PC-9 (cell line): ENCODE data around the gene RBL2. TPM values are rescaled to one million over a fixed set of nuclear protein-coding genes. Genes with fewer than 3 reads are reported as not detected.

Experiments
- BruUV-seq: library from RNA; stranded (reverse); fragments of 400-500 nt; replicated peaks from 2 replicates; lab custom pipeline; 2021; lab: Mats Ljungman, UMichigan
- CTCF ChIA-PET: fragments of 300-600 bp; sonication (Branson Sonifier 250); formaldehyde crosslinking; loops from one replicate; lab custom pipeline; 2022; ENCODE audit warnings: antibody characterized with exemption; lab: Charles Lee
- POLR2A ChIA-PET: fragments of 300-600 bp; sonication (Branson Sonifier 250); formaldehyde crosslinking; loops from one replicate; lab custom pipeline; 2022; ENCODE audit warnings: antibody characterized with exemption; ENCODE audit not compliant: unreplicated experiment; lab: Charles Lee
- DNase-seq, 2 experiments: peaks; one replicate each; pipeline versions ENCODE4 v3.0.0 to v3.0.0-alpha.2; 2015 to 2022; ENCODE audit warnings: mixed read lengths in 1 of 2
- H2AFZ ChIP-seq: fragments of 200-600 bp; sonication (generic); 2 replicates; pipeline ENCODE4 v1.8.1; 2017; ENCODE audit warnings: antibody characterized with exemption
- H3F3A ChIP-seq: fragments of 200-600 bp; sonication (generic); 2 replicates; pipeline ENCODE4 v1.8.1; 2017; ENCODE audit warnings: antibody characterized with exemption, mild to moderate bottlenecking, low read depth; ENCODE audit not compliant: insufficient read depth
- H3K27ac ChIP-seq: fragments of 200-600 bp; sonication (generic); 2 replicates; pipeline ENCODE4 v1.6.1; 2016; ENCODE audit warnings: mixed run types
- H3K27me3 ChIP-seq: fragments of 200-600 bp; sonication (generic); 2 replicates; pipeline ENCODE4 v1.6.1; 2016; ENCODE audit warnings: low read depth, mixed run types; ENCODE audit not compliant: insufficient read depth
- H3K36me3 ChIP-seq: fragments of 200-600 bp; sonication (generic); 2 replicates; pipeline ENCODE4 v1.6.1; 2016; ENCODE audit warnings: low read depth, mixed run types
- H3K4me1 ChIP-seq: fragments of 200-600 bp; sonication (generic); replicated peaks from 2 replicates; pipeline ENCODE4 v1.6.1; 2016; ENCODE audit warnings: mixed run types; ENCODE audit not compliant: insufficient read depth
- H3K4me2 ChIP-seq: fragments of 200-600 bp; sonication (generic); 2 replicates; pipeline ENCODE4 v1.6.1; 2017; ENCODE audit warnings: mixed run types
- H3K4me3 ChIP-seq: fragments of 200-600 bp; sonication (generic); 2 replicates; pipeline ENCODE4 v1.6.1; 2016; ENCODE audit warnings: mixed run types
- H3K79me2 ChIP-seq: fragments of 200-600 bp; sonication (generic); 2 replicates; pipeline ENCODE4 v1.6.1; 2017; ENCODE audit warnings: low read depth, mixed run types
- H3K9me2 ChIP-seq: fragments of 200-600 bp; sonication (generic); 2 replicates; pipeline ENCODE4 v1.8.1; 2017; ENCODE audit warnings: mild to moderate bottlenecking; ENCODE audit not compliant: insufficient read depth
- H3K9me3 ChIP-seq: fragments of 200-600 bp; sonication (generic); 2 replicates; pipeline ENCODE4 v1.8.1; 2016; ENCODE audit warnings: low read depth; ENCODE audit not compliant: insufficient read depth
- H4K20me1 ChIP-seq: fragments of 200-600 bp; sonication (generic); 2 replicates; pipeline ENCODE4 v1.8.1; 2017; ENCODE audit not compliant: insufficient read depth
- CTCF ChIP-seq: fragments of 200-600 bp; sonication (generic); conservative IDR thresholded peaks from 2 replicates; pipeline ENCODE4 v1.6.1; 2017; ENCODE audit warnings: mixed run types, antibody characterized with exemption, mild to moderate bottlenecking, moderate library complexity
- EZH2 ChIP-seq: fragments of 200-600 bp; sonication (generic); IDR thresholded peaks from 2 replicates; pipeline ENCODE4 v1.8.0; 2017; ENCODE audit warnings: antibody characterized with exemption, low read depth
- intact Hi-C: fragments of 100-400 bp; cut with micrococcal nuclease; formaldehyde crosslinking; loops from one replicate; pipeline ENCODE4 v1.10.0; 2022; ENCODE audit not compliant: unreplicated experiment
- total RNA-seq: library from RNA; stranded (reverse); gene quantifications from 2 replicates; pipeline ENCODE4 v1.2.3, GENCODE V29; 2021

The RBL2 gene
- total RNA-seq, 1 experiment from 2014 or later, result 72.0 TPM

GRCh38 chr16:53523971-53524548 is 89.8 kb downstream of the RBL2 start:
- DNase-seq, result no peak
- Histone ChIP-seq H3K27me3 (no peaks in the 10 kb centered on the region), H3F3A (no peaks in the 10 kb centered on the region), H3K79me2 (no peaks in the 10 kb centered on the region), H2AFZ (no peak overlapping the region), H3K4me2 (no peak overlapping the region), H3K4me1 (no peaks in the 10 kb centered on the region), H3K27ac (no peak overlapping the region), H3K36me3 (no peaks in the 10 kb centered on the region), H3K4me3 (no peak overlapping the region), H3K9me2 (no peaks in the 10 kb centered on the region), H3K9me3 (no peaks in the 10 kb centered on the region), H4K20me1 (no peaks in the 10 kb centered on the region)
- ChIA-PET POLR2A (no interaction called here), CTCF (no interaction called here)
- no TSS peak for BruUV-seq
- intact Hi-C loops, result no loop called here
- TF ChIP-seq CTCF, result no peak
- no peak for TF ChIP-seq EZH2

GRCh38 chr16:53528797-53529196 is 94.5 kb downstream of the RBL2 start:
- intact Hi-C loops, result no loop called here
- Histone ChIP-seq H3K9me2 (no peaks in the 10 kb centered on the region), H3K9me3 (no peaks in the 10 kb centered on the region), H3K36me3 (no peaks in the 10 kb centered on the region), H3K27me3 (no peaks in the 10 kb centered on the region), H3K4me2 (no peak overlapping the region), H3K79me2 (no peaks in the 10 kb centered on the region), H2AFZ (no peak overlapping the region), H3K4me1 (no peaks in the 10 kb centered on the region), H3K4me3 (no peak overlapping the region), H4K20me1 (no peaks in the 10 kb centered on the region), H3F3A (no peaks in the 10 kb centered on the region), H3K27ac (no peak overlapping the region)
- CTCF ChIA-PET, result no interaction called here
- DNase-seq, result no peak
- BruUV-seq, result no TSS peak
- no peak for TF ChIP-seq CTCF
- TF ChIP-seq EZH2, result no peak
- POLR2A ChIA-PET, result no interaction called here

DNA sequence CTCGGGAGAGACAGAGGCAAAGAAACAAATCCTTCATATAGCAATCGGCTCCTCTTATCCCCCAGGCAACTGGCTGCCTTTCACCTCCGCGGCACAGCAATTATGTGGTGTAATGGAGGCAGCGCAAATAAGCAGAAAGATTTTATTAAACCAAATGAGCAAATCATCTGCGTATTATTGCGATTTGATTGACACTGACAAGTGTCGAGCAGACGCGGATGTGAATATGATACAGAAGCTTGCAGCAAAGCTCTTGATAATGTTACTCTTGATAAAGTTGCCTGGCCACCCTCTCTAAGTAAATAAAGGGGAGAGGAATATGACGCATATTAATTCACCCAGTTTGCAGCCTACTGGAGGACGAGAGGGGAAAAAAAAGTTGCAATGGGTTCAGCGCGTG is 95.2 kb downstream of the RBL2 start:
- no peak overlapping the region for H3K4me2 ChIP-seq
- no peaks in the 10 kb centered on the region for H3K36me3 ChIP-seq
- H3K79me2 ChIP-seq, result no peaks in the 10 kb centered on the region
- no peaks in the 10 kb centered on the region for H3K4me1 ChIP-seq
- TF ChIP-seq EZH2, result no peak
- no peak for TF ChIP-seq CTCF
- no peaks in the 10 kb centered on the region for H4K20me1 ChIP-seq
- CTCF ChIA-PET, result interaction anchor here (0.7 kb wide), 1 partner anchor 472 kb away, joined by 5 read pairs; no protein-coding TSS in a partner anchor
- DNase-seq, result no peak
- H3K4me3 ChIP-seq, result no peak overlapping the region
- POLR2A ChIA-PET, result no interaction called here
- no peak overlapping the region for H3K27ac ChIP-seq
- no peaks in the 10 kb centered on the region for H3K9me3 ChIP-seq
- intact Hi-C loops, result no loop called here
- H2AFZ ChIP-seq, result no peak overlapping the region
- H3K9me2 ChIP-seq, result no peaks in the 10 kb centered on the region
- no TSS peak for BruUV-seq
- no peaks in the 10 kb centered on the region for H3K27me3 ChIP-seq
- no peaks in the 10 kb centered on the region for H3F3A ChIP-seq
